ENCODE results near the gene FNDC5.

The FNDC5 gene

DNA sequence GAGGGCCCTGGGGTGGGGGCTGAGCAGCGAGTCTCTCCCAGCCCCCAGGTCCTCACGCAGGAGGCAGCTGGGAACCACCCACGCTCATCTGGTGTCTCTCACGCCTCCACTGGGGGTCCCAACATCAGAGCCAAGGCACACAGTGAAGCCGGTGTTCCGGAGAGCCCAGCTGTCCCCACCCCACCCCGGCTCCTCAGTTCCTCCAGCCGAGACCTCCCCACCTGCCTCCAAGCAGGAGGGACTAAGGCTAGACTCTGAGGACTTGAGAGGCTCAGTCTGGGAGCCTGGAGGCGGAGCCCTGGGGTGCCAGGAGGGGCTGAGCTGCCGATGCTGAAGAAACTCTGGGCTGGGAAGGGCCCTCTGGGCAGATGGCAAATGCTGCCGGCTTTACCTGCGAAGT lies 14.0 kb upstream of the FNDC5 start:
- DNase-seq (ENCODE audit: low read depth, low spot score) = no peak
- in situ Hi-C loops (cut with HindIII; ENCODE audit: low sequenced_read_pairs) = no loop called here
- TF ChIP-seq, protein P1, sequence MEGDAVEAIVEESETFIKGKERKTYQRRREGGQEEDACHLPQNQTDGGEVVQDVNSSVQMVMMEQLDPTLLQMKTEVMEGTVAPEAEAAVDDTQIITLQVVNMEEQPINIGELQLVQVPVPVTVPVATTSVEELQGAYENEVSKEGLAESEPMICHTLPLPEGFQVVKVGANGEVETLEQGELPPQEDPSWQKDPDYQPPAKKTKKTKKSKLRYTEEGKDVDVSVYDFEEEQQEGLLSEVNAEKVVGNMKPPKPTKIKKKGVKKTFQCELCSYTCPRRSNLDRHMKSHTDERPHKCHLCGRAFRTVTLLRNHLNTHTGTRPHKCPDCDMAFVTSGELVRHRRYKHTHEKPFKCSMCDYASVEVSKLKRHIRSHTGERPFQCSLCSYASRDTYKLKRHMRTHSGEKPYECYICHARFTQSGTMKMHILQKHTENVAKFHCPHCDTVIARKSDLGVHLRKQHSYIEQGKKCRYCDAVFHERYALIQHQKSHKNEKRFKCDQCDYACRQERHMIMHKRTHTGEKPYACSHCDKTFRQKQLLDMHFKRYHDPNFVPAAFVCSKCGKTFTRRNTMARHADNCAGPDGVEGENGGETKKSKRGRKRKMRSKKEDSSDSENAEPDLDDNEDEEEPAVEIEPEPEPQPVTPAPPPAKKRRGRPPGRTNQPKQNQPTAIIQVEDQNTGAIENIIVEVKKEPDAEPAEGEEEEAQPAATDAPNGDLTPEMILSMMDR (IDR thresholded peaks at IDR 0.05; ENCODE audit: low read depth, low read length) = no peak
- H3K4me3 ChIP-seq (ENCODE audit: low read depth, low read length) = no peak overlapping the region

DNA sequence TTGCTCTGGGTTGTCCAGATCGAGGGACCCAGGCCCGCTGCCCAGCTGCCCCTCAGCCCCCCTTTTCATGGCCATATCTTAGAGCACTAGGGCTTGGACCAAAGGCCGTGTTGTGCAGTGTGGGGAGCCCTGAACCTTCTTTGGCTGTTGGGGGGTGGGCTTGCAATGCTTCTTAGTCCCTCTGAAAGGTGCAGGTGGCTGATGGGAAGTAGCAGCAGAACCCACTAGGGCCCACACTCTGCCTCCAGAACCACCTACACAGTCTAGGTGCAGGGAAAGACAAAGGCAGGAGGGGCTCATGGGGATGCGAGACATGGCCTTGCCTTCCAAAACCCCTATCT lies 13.3 kb upstream of the FNDC5 start:
- no peak for DNase-seq (ENCODE audit: low read depth, low spot score)
- no peak overlapping the region for H3K4me3 ChIP-seq (ENCODE audit: low read depth, low read length)
- TF ChIP-seq, protein P1 (IDR thresholded peaks at IDR 0.05; ENCODE audit: low read depth, low read length) = no peak
- in situ Hi-C loops (cut with HindIII; ENCODE audit: low sequenced_read_pairs) = no loop called here

DNA sequence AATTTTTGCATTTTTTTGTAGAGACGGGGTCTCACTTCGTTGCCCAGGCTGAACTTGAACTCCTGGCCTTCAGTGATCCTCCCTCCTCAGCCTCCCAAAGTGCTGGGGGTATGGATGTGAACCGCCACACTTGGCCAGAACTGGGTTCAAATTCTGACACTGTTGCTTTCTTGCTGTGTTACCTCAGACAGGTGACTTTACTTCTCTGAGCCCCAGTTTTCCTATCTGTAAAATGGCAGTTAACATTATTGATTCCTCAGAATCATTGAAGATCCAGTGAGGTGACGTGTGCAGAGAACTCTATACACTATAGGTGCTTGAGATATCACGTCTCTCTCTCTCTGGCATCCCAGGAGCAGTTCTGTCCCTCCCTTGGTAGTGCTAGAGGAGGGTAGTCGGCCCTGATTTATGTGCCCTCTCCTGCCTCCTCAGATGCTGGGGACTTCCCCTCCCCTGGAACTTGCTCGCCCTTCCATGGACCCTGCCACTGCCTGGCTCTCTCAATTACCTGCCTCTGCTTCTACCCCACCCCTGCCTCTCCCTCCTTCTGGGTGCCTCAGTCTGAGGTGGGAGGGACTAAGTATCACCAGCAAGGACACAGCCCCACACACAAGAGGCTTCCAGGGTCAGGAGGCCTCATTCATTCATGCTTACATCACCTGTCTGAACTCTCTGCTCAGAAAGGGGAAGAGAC lies 12.8 kb upstream of the FNDC5 start:
- TF ChIP-seq, protein P1 (IDR thresholded peaks at IDR 0.05; ENCODE audit: low read depth, low read length) = no peak
- no peak for DNase-seq (ENCODE audit: low read depth, low spot score)
- H3K4me3 ChIP-seq (ENCODE audit: low read depth, low read length) = no peak overlapping the region
- in situ Hi-C loops (cut with HindIII; ENCODE audit: low sequenced_read_pairs) = no loop called here

DNA sequence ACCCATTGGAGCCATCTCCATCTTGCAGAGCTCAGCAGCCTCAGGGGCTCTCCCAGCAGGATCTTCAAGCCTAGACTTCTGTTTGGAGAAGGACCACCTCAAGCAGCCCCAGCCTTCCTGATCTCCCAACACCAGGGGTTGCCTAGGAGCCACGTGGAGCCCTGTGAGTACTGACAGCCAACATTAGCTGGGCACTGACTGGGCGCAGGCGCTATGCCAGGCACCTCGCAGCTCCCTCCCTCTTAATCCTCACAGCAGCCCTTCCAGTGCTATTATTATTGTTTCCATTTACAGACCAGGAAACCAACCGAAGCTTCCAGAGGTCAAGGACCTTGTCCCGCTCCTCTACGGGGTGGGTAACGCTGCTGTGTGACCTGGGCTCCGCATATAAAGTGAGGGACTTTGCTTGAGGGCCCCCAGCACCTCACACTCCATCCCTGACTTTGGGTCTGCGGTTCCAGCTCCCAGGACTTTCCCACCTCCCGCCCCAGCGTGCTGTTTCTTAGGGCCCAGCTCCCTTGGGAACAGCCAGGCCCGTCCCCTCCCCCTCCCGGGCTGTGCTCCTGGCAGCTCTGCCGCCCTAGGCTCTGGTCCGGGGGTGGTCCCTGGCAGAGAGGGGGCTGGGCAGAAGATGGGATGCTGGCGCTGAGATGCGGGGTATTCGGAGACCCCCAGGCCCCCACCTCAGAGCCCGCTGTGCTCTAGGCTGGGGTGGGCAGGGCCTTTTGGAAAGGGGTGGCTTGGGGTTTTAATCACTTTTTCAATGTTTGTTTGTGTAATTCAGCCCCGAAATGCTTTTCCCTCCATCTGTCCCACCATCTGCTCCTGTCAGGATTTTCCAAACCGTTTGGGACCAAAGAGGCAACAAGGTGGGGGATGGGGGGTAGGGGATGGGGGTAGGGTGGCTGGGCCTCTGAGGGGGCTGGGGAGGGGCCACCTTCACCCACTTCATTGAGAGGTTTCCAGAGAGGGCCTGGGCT lies 11.4 kb upstream of the FNDC5 start:
- no peak overlapping the region for H3K4me3 ChIP-seq (ENCODE audit: low read depth, low read length)
- TF ChIP-seq, protein P1 (IDR thresholded peaks at IDR 0.05; ENCODE audit: low read depth, low read length) = no peak
- DNase-seq (ENCODE audit: low read depth, low spot score) = no peak
- in situ Hi-C loops (cut with HindIII; ENCODE audit: low sequenced_read_pairs) = no loop called here

DNA sequence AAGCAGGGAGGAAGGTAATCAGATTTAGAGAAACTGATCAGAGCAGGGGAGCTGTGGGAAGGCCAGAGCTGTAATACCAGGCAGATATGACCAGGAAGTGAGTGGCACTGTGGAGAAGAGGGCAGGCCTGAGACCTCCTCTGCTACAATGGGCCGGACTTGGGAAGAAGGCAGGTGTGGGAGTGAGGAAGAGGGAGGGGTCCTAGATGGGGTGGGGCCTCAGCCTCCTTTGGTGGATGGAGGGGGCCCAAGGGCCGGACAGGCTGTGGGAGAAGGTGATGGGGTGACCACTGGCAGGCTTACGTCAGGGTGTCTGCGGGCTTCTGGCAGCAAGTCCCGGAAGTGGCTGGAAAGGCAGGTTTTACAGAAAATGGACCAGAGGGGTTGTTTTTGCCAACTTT lies 10.6 kb upstream of the FNDC5 start:
- no peak overlapping the region for H3K4me3 ChIP-seq (ENCODE audit: low read depth, low read length)
- TF ChIP-seq, protein P1 (IDR thresholded peaks at IDR 0.05; ENCODE audit: low read depth, low read length) = no peak
- in situ Hi-C loops (cut with HindIII; ENCODE audit: low sequenced_read_pairs) = no loop called here
- no peak for DNase-seq (ENCODE audit: low read depth, low spot score)

DNA sequence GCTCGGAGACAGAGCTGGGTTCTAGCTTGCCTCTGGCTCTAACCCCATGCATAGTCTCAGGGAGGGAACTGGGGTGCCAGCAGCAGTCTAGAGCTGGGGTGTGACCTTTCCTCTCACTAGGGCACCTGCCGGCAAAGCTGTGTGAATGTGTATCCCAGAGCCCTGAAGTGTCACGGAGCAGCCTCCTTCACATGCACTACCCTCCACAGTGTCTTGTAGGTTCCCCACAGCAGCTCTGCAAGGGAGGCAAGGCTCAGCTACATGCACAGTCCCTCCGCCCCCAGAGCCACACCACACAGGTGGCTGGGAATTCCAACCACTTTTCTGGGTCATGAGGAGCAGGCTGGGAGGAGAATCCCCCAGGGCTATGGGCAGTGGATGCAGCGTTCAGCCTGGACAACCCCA lies 7.9 kb upstream of the FNDC5 start:
- in situ Hi-C loops (cut with HindIII; ENCODE audit: low sequenced_read_pairs) = no loop called here
- DNase-seq (ENCODE audit: low read depth, low spot score) = no peak
- TF ChIP-seq, protein P1 (IDR thresholded peaks at IDR 0.05; ENCODE audit: low read depth, low read length) = no peak
- H3K4me3 ChIP-seq (ENCODE audit: low read depth, low read length) = no peak overlapping the region
